ENCODE results near the gene SLIT3. TPM values are rescaled to one million over a fixed set of nuclear protein-coding genes. Genes with fewer than 3 reads are reported as not detected.

SLIT3 gene
- total RNA-seq, 4 donors from 2014 or later: 28.4 to 77.2 (median 63.8) TPM

DNA sequence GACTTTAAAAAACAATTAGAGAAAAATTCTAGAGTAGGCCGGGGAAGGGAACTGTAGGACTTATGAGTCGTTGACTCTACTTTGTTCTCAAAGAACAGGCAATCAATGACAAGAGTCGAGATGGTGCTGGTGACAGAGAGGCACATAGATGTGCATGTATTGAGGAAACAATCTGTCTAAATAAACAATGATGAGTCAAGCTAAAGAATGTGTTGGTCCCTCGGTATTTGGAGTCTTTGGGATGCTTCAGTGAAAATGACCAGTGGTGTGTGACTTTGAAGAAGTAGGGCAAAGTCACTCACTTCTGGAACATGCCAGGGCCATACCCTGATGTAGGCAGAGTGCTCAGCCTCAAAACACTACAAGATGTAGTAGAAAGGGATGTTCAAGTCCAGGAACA, 433.7 kb downstream of the SLIT3 start:
- Histone ChIP-seq H3K4me3 (replicated peaks in 1 of 3) (no peak overlapping the region), H3K27ac (no peak overlapping the region), H3K4me1 (peaks cover 0 to 8% of the 10 kb centered on the region in 2 donors), H3K27me3 (no peaks in the 10 kb centered on the region), H3K9me3 (no peaks in the 10 kb centered on the region), H3K36me3 (no peaks in the 10 kb centered on the region)
- TF ChIP-seq, protein P1, sequence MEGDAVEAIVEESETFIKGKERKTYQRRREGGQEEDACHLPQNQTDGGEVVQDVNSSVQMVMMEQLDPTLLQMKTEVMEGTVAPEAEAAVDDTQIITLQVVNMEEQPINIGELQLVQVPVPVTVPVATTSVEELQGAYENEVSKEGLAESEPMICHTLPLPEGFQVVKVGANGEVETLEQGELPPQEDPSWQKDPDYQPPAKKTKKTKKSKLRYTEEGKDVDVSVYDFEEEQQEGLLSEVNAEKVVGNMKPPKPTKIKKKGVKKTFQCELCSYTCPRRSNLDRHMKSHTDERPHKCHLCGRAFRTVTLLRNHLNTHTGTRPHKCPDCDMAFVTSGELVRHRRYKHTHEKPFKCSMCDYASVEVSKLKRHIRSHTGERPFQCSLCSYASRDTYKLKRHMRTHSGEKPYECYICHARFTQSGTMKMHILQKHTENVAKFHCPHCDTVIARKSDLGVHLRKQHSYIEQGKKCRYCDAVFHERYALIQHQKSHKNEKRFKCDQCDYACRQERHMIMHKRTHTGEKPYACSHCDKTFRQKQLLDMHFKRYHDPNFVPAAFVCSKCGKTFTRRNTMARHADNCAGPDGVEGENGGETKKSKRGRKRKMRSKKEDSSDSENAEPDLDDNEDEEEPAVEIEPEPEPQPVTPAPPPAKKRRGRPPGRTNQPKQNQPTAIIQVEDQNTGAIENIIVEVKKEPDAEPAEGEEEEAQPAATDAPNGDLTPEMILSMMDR (IDR thresholded peaks at IDR 0.05): no peak
- no peak for TF ChIP-seq POLR2A (IDR thresholded peaks at IDR 0.05)
- peak in 1 of 2 donors; percentile 15 for DNase-seq
- intact Hi-C loops (cut with DNase I): no loop called here
- 57% methylated on average over 4 of the region's 4 CpGs for WGBS, 2 donors

DNA sequence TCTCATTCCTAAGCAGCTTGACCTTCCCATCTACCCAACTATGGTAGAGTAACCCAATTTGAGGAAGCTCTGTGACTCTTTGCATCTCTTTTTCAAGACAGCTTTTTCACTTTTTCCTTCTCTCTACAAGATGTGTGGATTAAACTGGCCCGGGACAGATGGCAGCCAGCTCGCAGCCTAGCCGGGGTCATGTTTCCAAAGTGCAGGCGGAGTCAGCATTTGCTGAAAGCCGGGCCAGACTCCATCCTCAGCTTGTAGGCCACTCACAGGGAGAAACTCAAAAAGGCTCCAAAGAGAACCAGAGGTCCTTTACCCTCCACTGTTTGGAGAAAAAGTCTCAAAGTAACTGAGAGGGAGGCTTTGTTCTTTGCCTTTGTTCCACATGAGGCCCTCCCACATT, 435.0 kb downstream of the SLIT3 start:
- Histone ChIP-seq H3K4me1 (peaks cover 0 to 8% of the 10 kb centered on the region in 2 donors), H3K36me3 (no peaks in the 10 kb centered on the region), H3K9me3 (no peaks in the 10 kb centered on the region), H3K4me3 (replicated peaks in 1 of 3) (no peak overlapping the region), H3K27ac (no peak overlapping the region), H3K27me3 (no peaks in the 10 kb centered on the region)
- TF ChIP-seq, protein P1 (IDR thresholded peaks at IDR 0.05): no peak
- TF ChIP-seq POLR2A (IDR thresholded peaks at IDR 0.05): no peak
- no peak for DNase-seq
- intact Hi-C loops (cut with DNase I): no loop called here
- 57% methylated on average over 5 of the region's 5 CpGs for WGBS, 2 donors

DNA sequence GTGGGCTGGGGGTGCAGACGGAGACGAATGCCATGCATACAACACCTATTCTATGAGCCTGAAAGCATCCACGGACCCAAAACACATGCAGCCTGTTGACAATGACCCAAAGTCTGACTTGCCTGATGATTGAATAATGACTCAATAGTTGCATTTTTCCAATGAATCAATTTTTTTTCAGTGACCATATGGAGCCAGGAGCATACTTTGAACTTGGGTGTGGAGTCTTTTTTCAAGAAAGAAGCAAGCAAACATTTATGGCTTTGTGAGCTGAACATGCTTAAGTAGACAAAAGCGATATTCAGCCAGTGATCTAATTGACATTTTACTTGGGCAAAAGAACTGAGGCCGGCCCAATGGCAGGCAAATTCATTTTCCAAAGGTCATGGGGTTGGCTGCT, 437.9 kb downstream of the SLIT3 start:
- intact Hi-C loops (cut with DNase I): no loop called here
- H3K9me3 ChIP-seq: no peaks in the 10 kb centered on the region
- TF ChIP-seq, protein P1 (IDR thresholded peaks at IDR 0.05): no peak
- no peak for TF ChIP-seq POLR2A (IDR thresholded peaks at IDR 0.05)
- H3K27ac ChIP-seq: no peak overlapping the region
- H3K27me3 ChIP-seq: no peaks in the 10 kb centered on the region
- H3K4me3 ChIP-seq (replicated peaks in 1 of 3): no peak overlapping the region
- H3K4me1 ChIP-seq: peaks cover 0 to 8% of the 10 kb centered on the region in 2 donors
- no peaks in the 10 kb centered on the region for H3K36me3 ChIP-seq
- WGBS, 2 donors: 94 to 96% methylated on average over 5 of the region's 5 CpGs
- DNase-seq: no peak

DNA sequence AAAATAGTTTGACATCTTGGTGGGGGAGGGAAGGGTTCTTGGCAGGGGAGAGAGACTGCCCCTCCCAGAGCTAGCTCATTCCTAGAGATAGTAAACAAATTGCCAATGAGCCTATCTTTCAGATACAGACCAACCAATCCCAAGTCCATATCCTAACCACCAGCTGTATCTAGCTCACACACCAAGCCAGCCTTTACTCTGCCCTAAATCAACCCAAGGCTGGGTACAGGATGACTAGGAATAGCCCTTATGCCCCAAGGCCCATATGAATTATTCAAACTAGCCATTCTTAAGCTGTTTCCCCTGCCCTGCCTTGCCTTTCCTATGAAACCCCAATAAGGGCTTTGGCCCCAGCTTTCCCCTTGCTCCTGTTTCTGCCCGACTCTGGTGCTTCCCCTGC, 440.4 kb downstream of the SLIT3 start:
- no peak for DNase-seq
- Histone ChIP-seq H3K4me1 (peaks cover 0 to 6% of the 10 kb centered on the region in 2 donors), H3K36me3 (no peaks in the 10 kb centered on the region), H3K4me3 (replicated peaks in 1 of 3) (no peak overlapping the region), H3K9me3 (no peaks in the 10 kb centered on the region), H3K27me3 (no peaks in the 10 kb centered on the region), H3K27ac (no peak overlapping the region)
- no peak for TF ChIP-seq POLR2A (IDR thresholded peaks at IDR 0.05)
- TF ChIP-seq, protein P1 (IDR thresholded peaks at IDR 0.05): no peak
- WGBS, 2 donors: 75 to 97% methylated on average over 1 of the region's 1 CpG
- intact Hi-C loops (cut with DNase I): no loop called here

DNA sequence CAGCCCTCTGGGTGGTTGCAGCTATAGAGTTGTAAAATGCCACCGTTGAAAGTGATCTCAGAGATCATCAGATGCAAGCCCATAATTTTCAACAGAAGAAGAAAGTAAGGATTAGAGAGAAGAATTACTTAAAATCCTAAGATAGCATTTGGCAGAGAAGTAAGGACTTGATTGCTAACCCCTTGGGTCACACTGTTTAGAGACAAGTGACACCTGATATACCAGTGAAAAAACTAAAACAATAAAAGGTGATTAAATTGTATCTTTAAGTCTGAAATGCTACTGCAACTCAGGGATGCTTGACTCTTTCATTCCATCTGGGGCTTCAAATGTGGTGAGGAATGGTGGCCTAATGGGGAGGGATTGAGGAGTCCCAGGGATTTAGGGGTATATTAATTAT, 440.9 kb downstream of the SLIT3 start:
- no peak overlapping the region for H3K27ac ChIP-seq
- H3K4me3 ChIP-seq (replicated peaks in 1 of 3): no peak overlapping the region
- TF ChIP-seq, protein P1 (IDR thresholded peaks at IDR 0.05): no peak
- no peak for TF ChIP-seq POLR2A (IDR thresholded peaks at IDR 0.05)
- no peaks in the 10 kb centered on the region for H3K27me3 ChIP-seq
- DNase-seq: no peak
- intact Hi-C loops (cut with DNase I): no loop called here
- H3K36me3 ChIP-seq: no peaks in the 10 kb centered on the region
- no peaks in the 10 kb centered on the region for H3K9me3 ChIP-seq
- H3K4me1 ChIP-seq: peaks cover 0 to 6% of the 10 kb centered on the region in 2 donors
- WGBS, 2 donors: 66 to 77% methylated on average over 1 of the region's 1 CpG
